HS-27A (cell line): ENCODE measurements around the gene RNF227.
"Not testable (repeated sequence)": the region's sequence is repeated elsewhere in the genome, so short reads cannot be mapped to it uniquely, and the experiment has no call there.

ENCODE experiments used
- DNase-seq: peaks from one replicate; pipeline ENCODE4 v3.0.0-alpha.2; 2012; ENCODE audit warnings: low read depth, missing footprints

The RNF227 gene

GRCh38 chr17:7915611-7916384, at the start of gene RNF227:
Gene RNF227, minus strand, starts transcription at chr17:7916289. Its CDS starts 94 bp downstream, at chr17:7916195.
- DNase-seq, result peak; percentile 88

GRCh38 chr17:7961421-7961820, 45.3 kb upstream of the RNF227 start:
- no peak for DNase-seq

GRCh38 chr17:7959503-7960253, 43.6 kb upstream of the RNF227 start:
- DNase-seq, result no peak

- no peak for DNase-seq
Measured at GRCh38 chr17:7956228-7956965, 40.3 kb upstream of the RNF227 start.

DNA sequence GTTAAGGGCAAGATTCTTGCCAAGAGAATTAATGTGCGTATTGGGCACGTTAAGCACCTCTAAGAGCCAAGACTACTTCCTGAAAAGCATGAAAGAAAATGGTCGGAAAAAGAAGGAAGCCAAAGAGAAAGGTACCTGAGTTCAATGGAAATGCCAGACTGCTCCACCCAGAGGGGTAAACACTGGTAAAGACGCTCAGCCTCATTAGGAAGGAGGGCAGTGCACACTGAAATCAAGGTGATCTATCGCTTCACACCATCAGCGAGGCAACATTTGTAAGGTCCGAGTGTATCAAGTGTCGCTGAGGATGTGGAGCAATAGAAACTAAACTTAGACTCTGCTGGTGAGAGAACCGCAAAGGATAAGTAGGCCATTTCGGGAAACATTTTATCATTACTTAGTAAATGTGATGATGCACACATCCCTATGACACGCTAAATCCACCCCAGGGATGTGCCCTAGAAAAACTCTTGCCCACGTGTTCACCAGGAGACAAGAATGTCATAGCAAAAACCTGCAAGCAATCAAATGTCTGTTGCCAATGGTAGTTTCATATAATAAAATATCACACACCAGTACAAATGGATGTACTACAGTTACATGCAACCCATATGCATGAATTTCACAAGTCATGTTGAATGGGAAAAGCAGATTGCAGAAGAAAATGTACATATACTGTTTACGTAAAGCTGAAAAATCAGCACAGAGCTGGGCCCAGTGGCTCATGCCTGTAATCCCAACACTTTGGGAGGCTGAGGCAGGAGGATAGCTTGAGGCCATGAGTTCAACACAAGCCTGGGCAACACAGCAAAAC, 39.5 kb upstream of the RNF227 start:
- no peak for DNase-seq

GRCh38 chr17:7953266-7953665, 37.2 kb upstream of the RNF227 start:
- not testable (repeated sequence) for DNase-seq

DNA sequence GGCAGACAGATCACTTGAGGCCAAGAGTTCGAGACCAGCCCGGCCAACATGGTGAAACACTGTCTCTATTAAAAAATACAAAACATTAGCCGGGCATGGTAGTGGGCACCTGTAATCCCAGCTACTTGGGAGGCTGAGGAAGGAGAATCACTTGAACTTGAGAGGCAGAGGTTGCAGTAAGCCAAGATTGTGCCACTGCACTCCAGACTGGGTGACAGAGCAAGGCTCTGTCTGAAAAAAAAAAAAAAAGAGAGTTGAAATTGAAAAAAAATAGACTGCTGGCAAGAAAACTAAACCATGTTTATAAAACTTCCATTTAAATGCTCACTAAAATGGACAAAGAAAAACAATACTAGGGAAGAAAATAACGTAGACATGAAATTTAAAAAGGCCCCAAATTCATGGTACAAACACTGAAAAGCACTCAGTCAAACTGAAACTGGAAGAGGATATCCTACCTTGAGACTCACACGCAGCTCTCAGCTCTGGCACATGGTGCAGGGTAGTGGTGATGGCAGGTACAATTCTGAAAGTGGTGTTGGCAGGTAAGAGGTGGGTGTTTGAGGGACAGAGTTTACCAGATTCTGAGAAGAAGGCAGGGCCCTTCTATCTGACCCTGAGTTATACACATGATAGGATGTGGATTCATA, 35.2 kb upstream of the RNF227 start:
- no peak for DNase-seq

GRCh38 chr17:7950578-7950977, 34.5 kb upstream of the RNF227 start:
- DNase-seq, result no peak

DNA sequence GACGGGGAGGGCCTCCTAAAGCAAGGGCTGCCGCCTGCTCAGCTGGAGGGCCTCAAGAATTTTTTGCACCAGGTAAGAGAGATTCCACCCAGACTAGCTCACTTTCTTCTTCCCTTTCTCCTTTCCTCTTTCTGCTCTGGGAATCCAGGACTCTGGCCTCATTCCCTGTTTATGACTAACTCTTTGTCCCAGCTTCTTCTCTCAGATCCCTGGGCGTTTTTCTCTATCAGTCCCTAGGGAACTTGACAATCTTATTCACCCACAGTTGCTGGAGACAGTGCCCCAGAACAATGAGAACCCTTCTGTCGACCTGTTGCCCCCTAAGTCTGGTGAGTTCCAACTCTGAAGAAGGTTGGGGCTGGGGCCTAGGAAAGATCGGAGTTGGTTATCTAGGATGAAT, 31.6 kb upstream of the RNF227 start:
- DNase-seq, result no peak

DNA sequence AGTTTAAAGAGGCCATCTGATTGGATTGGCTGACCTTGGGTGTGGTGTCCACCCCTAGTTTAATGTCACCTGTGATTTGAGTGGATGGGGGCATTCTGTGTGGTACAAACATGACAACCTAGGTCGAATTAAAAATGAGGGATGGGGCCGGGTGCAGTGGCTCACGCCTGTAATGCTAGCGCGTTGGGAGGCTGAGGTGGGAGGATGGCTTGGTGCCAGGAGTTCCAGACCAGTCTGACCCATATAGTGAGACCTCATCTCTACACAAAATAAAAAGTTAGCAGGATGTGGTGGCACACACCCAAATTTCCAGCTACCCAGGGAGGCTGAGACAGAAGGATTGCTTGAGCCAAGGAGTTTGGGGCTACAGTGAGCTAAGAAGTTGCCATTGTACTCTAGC, 30.4 kb upstream of the RNF227 start:
- no peak for DNase-seq

DNA sequence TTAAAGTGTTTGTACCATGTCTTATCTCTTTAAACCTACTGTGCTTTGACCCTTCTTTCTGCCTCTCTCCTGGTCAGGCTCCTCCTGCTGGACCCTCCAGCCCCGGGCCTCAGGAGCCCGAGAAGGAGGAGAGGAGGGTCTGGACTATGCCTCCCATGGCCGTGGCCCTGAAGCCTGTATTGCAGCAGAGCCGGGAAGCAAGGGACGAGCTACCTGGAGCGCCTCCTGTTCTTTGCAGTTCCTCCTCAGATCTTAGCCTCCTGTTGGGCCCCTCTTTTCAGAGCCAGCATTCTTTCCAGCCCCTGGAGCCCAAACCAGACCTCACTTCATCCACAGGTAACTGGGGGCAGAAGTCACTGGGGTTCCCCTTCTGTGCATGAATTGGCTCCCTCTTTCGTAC, 29.6 kb upstream of the RNF227 start:
- DNase-seq, result no peak

DNA sequence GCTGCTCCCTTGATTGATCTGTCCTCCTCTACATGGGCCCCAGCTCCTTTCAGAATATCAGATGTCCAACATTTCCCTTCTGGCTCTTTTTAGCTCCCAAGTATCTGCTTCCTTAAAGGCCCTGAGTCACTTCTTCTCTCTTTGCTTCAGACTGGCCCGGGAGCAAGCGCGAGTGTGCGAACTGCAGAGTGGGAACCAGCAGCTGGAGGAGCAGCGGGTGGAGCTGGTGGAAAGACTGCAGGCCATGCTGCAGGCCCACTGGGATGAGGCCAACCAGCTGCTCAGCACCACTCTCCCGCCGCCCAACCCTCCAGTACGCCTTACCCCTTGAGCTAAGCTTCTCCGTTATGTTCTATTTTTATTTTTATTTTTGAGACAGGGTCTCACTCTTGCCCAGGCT, 28.2 kb upstream of the RNF227 start:
- DNase-seq, result no peak

- DNase-seq, result no peak
Measured at GRCh38 chr17:7943291-7943690, 27.2 kb upstream of the RNF227 start.

DNA sequence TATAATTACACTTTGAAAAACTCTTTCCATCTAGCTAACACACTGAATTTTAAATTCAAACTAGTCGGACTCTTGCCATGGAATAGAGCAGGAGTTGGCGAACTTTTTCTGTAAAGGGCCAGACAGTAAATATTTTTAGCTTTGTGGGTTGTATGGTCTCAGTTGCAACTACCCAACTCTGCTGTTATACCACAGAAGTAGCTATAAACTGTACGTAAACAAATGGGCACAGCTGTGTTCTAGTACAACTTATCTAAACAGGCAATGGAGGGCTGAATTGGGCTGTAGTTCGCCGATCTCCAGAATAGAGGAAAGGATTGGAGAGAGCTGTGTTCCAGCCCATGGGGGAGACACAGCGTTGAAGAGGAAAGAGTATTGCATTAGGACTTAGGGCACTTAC, 24.7 kb upstream of the RNF227 start:
- no peak for DNase-seq

DNA sequence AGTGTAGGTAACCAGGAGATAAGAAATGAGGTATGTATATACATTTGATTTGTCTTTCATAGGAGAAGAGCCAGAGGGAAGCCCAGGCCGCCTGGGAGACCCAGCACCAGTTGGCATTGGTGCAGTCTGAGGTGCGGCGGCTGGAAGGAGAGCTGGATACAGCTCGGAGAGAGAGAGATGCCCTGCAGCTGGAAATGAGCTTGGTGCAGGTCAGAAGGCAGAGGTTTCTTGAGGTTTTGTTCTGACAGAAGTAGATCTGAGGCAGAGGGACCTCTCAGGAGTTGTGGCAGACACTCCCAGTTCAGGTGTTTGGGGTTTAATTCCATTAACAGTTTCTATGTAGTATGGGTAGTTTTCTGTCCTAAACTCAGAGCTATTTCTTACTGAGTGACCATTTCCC, 23.9 kb upstream of the RNF227 start:
- no peak for DNase-seq

GRCh38 chr17:7935859-7936258, 19.8 kb upstream of the RNF227 start:
- no peak for DNase-seq

DNA sequence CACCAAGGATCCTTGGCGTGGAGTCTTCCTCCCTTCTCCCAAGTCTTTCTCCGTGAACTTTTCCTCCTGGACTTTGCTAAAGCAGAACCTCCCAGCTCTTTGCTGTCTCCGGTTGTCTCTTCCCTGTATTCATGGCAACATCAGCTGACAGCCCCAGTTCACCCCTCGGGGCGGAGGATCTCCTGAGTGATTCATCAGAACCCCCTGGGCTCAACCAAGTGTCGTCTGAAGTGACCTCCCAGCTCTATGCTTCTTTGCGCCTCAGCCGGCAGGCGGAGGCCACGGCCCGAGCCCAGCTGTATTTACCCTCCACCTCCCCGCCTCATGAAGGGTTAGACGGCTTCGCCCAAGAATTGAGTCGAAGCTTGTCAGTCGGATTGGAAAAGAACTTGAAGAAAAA, 16.9 kb upstream of the RNF227 start:
- no peak for DNase-seq

- DNase-seq, result no peak
Measured at GRCh38 chr17:7932483-7932891, 16.4 kb upstream of the RNF227 start.

DNA sequence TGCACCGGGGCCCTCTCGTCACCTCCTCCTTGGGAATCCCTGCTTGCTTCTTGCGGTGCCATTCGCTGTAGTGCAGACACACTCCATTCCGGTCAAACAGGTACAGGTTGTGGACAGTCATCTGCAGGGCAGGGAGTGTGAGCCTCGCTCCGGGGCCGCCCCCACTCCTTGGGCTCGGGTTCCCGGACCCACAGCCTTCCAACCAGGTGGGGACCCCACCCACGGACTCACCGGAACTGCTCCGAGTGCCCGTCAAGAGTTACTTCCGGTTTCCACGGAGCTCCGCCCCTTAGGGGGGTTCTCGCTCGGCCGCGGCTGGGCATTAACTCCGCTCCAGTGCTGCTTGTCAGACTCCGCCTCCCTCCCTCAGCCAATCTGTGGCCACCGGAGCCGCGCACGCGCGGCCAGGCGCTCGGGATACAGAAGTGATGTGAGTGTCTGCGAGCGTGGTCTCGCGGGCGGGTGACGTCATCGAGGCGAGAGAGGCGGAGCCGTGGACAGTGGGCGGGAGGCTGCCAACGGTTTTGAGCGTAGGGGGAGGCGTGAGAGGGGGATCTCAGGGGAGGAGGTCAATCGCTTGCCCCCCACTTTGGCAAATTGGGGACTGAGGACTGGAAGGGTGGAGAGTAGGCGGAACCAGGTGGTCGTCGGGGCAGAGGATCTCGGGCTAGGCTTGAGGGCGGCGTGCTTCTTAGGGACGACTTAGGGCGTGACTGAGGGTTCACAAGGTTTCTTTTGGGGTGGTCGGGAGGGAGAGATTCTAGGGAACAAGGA, 15.8 kb upstream of the RNF227 start, which contains the start of the genes CNTROB and TRAPPC1:
Gene CNTROB (plus strand): TSS at position 498 of the 774 bp plus-strand sequence. CDS start 874 bp downstream, outside the sequence.
Gene TRAPPC1 (minus strand): TSS at position 238 of the 774 bp plus-strand sequence. CDS start 117 bp downstream, at position 121.
- peak; percentile 88 for DNase-seq
